Suprapubic skin (tissue), 4 donors: Measurements from ENCODE around the gene CDK18. TPM values are rescaled to one million over a fixed set of nuclear protein-coding genes. Genes with fewer than 3 reads are reported as not detected.
A peak's percentile ranks its signal among the peaks of the same experiment; 100 is the strongest.

ENCODE experiments used
- DNase-seq, 2 donors: peaks; one replicate each; pipeline ENCODE4 v3.0.0-alpha.2; 2019; ENCODE audit warnings: low spot score in 2 of 2
- H3K27ac ChIP-seq: fragments of 200-600 bp; sonication (generic); one replicate; pipeline ENCODE4 v1.5.1; 2019
- H3K27me3 ChIP-seq: fragments of 200-600 bp; sonication (generic); one replicate; pipeline ENCODE4 v1.5.1; 2019
- H3K36me3 ChIP-seq: fragments of 200-600 bp; sonication (generic); one replicate; pipeline ENCODE4 v1.5.1; 2019
- H3K4me1 ChIP-seq: fragments of 200-600 bp; sonication (generic); one replicate; pipeline ENCODE4 v1.5.1; 2019
- H3K4me3 ChIP-seq: fragments of 200-600 bp; sonication (generic); one replicate; pipeline ENCODE4 v1.5.1; 2019; ENCODE audit warnings: mild to moderate bottlenecking
- H3K9me3 ChIP-seq: fragments of 200-600 bp; sonication (generic); one replicate; pipeline ENCODE4 v1.5.1; 2019
- EP300 ChIP-seq: sonication (generic); formaldehyde crosslinking; IDR thresholded peaks from one replicate; pipeline ENCODE4 v1.6.1; 2017; ENCODE audit warnings: antibody characterized with exemption
- POLR2A ChIP-seq, 2 donors: fragments of 450-650 bp; IDR thresholded peaks; one replicate each; pipeline ENCODE4 v1.6.1; 2017; ENCODE audit warnings: antibody characterized with exemption in 2 of 2, mild to moderate bottlenecking in 2 of 2, moderate library complexity in 2 of 2
- POLR2AphosphoS5 ChIP-seq, 3 donors: sonication (generic); formaldehyde crosslinking; IDR thresholded peaks; one replicate each; pipeline ENCODE4 v1.6.1; 2017; ENCODE audit warnings: antibody characterized with exemption in 3 of 3
- WGBS: methylation state at CpG from one replicate; pipeline ENCODE4 v1.1.5; 2018; 5-methylcytosine and 5-hydroxymethylcytosine counted together
- total RNA-seq, 4 donors: library from RNA; depleted of rRNA; stranded (reverse); fragments of >200 nt; gene quantifications; one replicate each; pipeline ENCODE4 v1.1.0, GENCODE V29; 2016
- TF ChIP-seq, protein P1 (sequence below), 2 donors: fragments of 200-600 bp in 1 of 2; fragments of 450-650 bp in 1 of 2; sonication (generic) in 1 of 2; IDR thresholded peaks; one replicate each; pipeline ENCODE4 v1.5.1; 2016 to 2019; ENCODE audit warnings: antibody characterized with exemption in 2 of 2, mild to moderate bottlenecking in 1 of 2, moderate library complexity in 1 of 2

Gene CDK18
- total RNA-seq, result 1 to 10 TPM; 2.7 to 9.7 (median 4.7) TPM

DNA sequence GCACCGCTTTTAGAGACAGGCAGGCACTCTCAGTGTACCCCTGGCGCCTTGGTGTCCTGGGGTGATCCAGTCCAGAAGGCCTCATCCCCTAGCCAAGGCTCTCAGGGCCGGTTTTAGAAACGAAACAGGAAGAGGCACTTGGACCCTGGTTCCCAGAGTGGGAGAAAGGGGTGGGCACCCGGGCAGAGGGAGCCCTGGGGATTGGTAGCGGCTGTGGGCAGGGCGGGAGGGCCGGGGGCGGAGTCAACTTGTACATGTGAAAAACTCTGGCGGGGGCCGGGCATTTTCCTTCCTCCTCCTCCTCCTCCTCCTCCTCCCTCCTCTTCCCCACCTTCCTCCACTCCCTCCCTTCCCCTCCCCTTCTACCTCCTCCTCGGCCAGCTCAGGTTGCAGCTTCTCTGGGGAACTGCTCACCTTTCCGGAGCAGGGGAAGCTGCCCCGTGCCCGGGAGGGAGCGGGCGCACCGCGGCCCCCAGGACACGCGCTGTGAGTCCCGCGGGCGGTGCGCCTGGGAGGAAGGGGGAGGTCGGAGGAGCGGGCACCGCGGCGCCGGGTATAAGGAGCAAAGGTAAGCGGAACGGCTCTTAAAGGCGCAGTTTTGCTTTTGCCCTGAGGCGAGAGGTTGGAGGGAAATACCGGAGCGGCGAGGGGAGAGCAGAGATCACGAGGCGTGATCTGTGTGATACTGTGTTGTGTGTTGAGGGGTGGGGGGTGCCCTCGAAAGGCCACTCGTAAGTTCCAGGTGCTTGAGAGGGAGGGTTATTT lies at the start of gene CDK18:
Gene CDK18, plus strand, starts transcription at position 359 of the 765 bp plus-strand sequence. CDS start 18,499 bp downstream, outside the sequence.
- peak in 1 of 2 donors; percentile 88 for DNase-seq
- 5% methylated on average over 26 of the region's 42 CpGs for WGBS
- TF ChIP-seq, protein P1, sequence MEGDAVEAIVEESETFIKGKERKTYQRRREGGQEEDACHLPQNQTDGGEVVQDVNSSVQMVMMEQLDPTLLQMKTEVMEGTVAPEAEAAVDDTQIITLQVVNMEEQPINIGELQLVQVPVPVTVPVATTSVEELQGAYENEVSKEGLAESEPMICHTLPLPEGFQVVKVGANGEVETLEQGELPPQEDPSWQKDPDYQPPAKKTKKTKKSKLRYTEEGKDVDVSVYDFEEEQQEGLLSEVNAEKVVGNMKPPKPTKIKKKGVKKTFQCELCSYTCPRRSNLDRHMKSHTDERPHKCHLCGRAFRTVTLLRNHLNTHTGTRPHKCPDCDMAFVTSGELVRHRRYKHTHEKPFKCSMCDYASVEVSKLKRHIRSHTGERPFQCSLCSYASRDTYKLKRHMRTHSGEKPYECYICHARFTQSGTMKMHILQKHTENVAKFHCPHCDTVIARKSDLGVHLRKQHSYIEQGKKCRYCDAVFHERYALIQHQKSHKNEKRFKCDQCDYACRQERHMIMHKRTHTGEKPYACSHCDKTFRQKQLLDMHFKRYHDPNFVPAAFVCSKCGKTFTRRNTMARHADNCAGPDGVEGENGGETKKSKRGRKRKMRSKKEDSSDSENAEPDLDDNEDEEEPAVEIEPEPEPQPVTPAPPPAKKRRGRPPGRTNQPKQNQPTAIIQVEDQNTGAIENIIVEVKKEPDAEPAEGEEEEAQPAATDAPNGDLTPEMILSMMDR (IDR thresholded peaks at IDR 0.05), result no peak
- TF ChIP-seq POLR2AphosphoS5 (IDR thresholded peaks at IDR 0.05) (no peak), EP300 (no peak), POLR2A (IDR thresholded peaks at IDR 0.05) (no peak)
- Histone ChIP-seq H3K9me3 (no peaks in the 10 kb centered on the region), H3K36me3 (no peaks in the 10 kb centered on the region), H3K27me3 (peaks cover 6% of the 10 kb centered on the region), H3K4me1 (peaks cover 24% of the 10 kb centered on the region), H3K4me3 (peak within 1 kb of the TSS; percentile 67), H3K27ac (peak within 1 kb of the TSS; percentile 38)

DNA sequence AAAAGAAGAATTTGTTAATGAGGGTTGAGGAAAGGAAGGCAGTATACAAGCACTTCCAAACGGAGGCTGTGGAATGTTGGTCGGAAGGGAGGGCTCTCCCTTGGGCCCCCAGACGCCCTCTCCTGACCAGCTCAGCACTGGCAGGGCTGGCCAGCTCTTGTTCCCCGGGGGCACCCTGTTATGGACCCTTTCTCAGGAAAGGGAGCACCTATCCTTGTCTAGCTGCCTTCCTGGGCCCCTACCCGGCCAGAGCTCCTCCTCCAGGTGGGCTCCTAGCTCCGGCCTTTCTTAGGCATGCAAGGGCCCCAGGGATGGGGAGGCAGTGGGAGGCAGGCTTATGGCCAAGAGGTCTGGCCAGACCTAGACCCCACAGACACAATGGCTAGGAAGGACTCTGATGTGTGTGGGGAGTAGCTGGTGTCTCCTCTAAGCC lies 49.5 kb upstream of the CDK18 start:
- H3K36me3 ChIP-seq, result no peaks in the 10 kb centered on the region
- H3K9me3 ChIP-seq, result no peaks in the 10 kb centered on the region
- DNase-seq, result no peak
- H3K4me1 ChIP-seq, result peaks cover 25% of the 10 kb centered on the region
- no peak overlapping the region for H3K4me3 ChIP-seq
- TF ChIP-seq, protein P1 (IDR thresholded peaks at IDR 0.05), result no peak
- TF ChIP-seq POLR2A (IDR thresholded peaks at IDR 0.05), result no peak
- H3K27ac ChIP-seq, result no peak overlapping the region
- H3K27me3 ChIP-seq, result peaks cover 100% of the 10 kb centered on the region
- 15% methylated on average over 6 of the region's 6 CpGs for WGBS

DNA sequence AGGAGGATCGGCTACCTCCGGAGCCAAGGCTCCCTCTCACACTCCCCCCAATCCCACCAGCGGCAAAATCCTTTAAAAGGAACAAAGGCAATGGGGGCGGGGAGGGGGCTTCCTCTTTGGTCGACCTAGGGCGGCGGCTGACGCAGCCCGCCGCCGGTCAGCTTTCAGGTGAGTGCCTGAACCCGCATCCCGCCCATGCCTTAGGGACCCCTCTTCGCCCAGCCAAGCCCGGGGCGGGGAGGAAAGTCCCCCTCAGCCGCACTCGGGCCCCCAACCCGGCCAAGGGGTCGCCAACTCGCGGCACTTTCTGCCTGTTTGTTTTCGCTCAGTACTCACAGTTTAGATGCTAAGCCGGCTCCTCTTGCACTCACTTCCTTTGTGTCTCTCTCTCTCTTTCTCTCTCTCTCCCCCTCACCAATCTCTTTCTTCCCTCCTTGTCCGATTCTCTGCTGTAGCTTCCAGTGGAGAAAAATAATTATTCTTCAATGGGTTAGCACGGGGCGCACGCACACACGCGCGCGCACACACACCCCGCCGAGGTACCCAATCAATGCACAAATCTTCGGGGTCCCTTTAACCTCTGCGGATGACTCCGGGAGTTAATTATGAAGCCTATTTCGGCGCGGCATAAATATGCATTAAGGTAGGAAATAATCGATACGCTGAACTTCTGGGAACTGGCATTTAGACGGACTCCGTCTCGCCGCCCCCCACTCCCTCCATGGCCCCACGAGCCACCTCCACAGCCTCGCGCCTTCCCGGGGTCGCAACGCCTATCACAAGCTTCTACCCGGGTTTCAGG lies 48.7 kb upstream of the CDK18 start, which contains the start of gene BLACAT1:
Gene BLACAT1, minus strand, starts transcription at position 465 of the 802 bp plus-strand sequence.
- TF ChIP-seq EP300 (no peak), POLR2AphosphoS5 (IDR thresholded peaks at IDR 0.05) (no peak), POLR2A (IDR thresholded peaks at IDR 0.05) (no peak)
- TF ChIP-seq, protein P1 (IDR thresholded peaks at IDR 0.05), result no peak

DNA sequence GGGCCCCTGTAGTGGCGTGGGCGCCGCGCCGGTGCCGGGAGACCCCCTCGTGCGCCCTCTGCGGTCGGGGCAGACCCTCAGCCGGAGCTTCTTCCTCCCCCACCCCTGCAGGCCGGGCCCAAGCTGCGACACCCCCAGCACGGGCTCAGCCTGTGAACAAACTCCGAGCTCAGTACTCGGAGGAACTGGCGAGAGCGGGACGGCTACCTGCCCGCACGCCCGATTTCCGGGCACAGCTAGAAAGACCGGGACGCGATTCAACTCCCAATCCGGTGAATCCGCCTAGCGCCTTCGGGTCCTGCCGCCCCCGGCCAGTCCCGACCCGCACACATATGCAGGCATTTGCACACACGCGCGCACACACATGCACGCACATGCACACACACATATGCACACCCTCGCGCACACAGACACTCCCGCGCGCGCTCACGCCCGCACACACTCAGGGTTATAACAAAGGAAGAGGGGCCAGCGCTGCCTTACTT lies 48.0 kb upstream of the CDK18 start:
- no peak for TF ChIP-seq POLR2AphosphoS5 (IDR thresholded peaks at IDR 0.05)
- TF ChIP-seq EP300, result no peak
- TF ChIP-seq, protein P1 (IDR thresholded peaks at IDR 0.05), result no peak
- no peak for TF ChIP-seq POLR2A (IDR thresholded peaks at IDR 0.05)
- Histone ChIP-seq H3K27me3 (peaks cover 99% of the 10 kb centered on the region), H3K4me3 (peak overlapping the region; percentile 36), H3K27ac (no peak overlapping the region), H3K36me3 (no peaks in the 10 kb centered on the region), H3K4me1 (peaks cover 22% of the 10 kb centered on the region), H3K9me3 (no peaks in the 10 kb centered on the region)
- WGBS, result 4% methylated on average over 14 of the region's 47 CpGs
- no peak for DNase-seq

More for the DNA sequence above, 48.7 kb upstream of the CDK18 start, which contains the start of gene BLACAT1:
- Histone ChIP-seq H3K4me3 (peak within 1 kb of the TSS; percentile 36), H3K36me3 (no peaks in the 10 kb centered on the region), H3K27ac (no peak within 1 kb of the TSS), H3K4me1 (peaks cover 22% of the 10 kb centered on the region), H3K9me3 (no peaks in the 10 kb centered on the region), H3K27me3 (peaks cover 100% of the 10 kb centered on the region)
- DNase-seq, result no peak
- WGBS, result 3% methylated on average over 53 of the region's 53 CpGs
